Skin of body (tissue), 2 donors: Measurements from ENCODE around the gene P2RX3. TPM values are rescaled to one million over a fixed set of nuclear protein-coding genes. Genes with fewer than 3 reads are reported as not detected.
A peak's percentile ranks its signal among the peaks of the same experiment; 100 is the strongest.
"Not testable (repeated sequence)": the region's sequence is repeated elsewhere in the genome, so short reads cannot be mapped to it uniquely, and the experiment has no call there.

Experiments
- DNase-seq: peaks from one replicate; lab custom pipeline; 2025; lab: John Stamatoyannopoulos, UW
- total RNA-seq: library from RNA; depleted of rRNA; stranded (reverse); fragments of >200 nt; gene quantifications from one replicate; pipeline ENCODE4 v1.2.3, GENCODE V29; 2014

The P2RX3 gene
- total RNA-seq, result 0.30 TPM

GRCh38 chr11:57338142-57338541 lies at the start of gene P2RX3:
P2RX3 (plus strand) TSS chr11:57338352; CDS start chr11:57338551, 199 bp downstream.
- DNase-seq, result peak; percentile 34

GRCh38 chr11:57288771-57289579 lies 49.2 kb upstream of the P2RX3 start:
- no peak for DNase-seq

- no peak for DNase-seq
These were observed 47.9 kb upstream of the P2RX3 start for GRCh38 chr11:57290288-57290687.

GRCh38 chr11:57294225-57295131 lies 43.7 kb upstream of the P2RX3 start:
- no peak for DNase-seq

GRCh38 chr11:57296205-57296604 lies 41.9 kb upstream of the P2RX3 start:
- DNase-seq, result not testable (repeated sequence)

GRCh38 chr11:57297221-57297620 lies 40.9 kb upstream of the P2RX3 start:
- no peak for DNase-seq

- DNase-seq, result no peak
These were observed 38.9 kb upstream of the P2RX3 start for GRCh38 chr11:57299150-57299737.

GRCh38 chr11:57300785-57301184 lies 37.4 kb upstream of the P2RX3 start:
- DNase-seq, result no peak

GRCh38 chr11:57301711-57302423 lies 36.3 kb upstream of the P2RX3 start:
- DNase-seq, result no peak

GRCh38 chr11:57302489-57302888 lies 35.7 kb upstream of the P2RX3 start:
- no peak for DNase-seq

GRCh38 chr11:57303280-57303989 lies 34.7 kb upstream of the P2RX3 start:
- no peak for DNase-seq

GRCh38 chr11:57303990-57304579 lies 34.1 kb upstream of the P2RX3 start:
- DNase-seq, result no peak

GRCh38 chr11:57305523-57305922 lies 32.6 kb upstream of the P2RX3 start:
- no peak for DNase-seq

GRCh38 chr11:57306161-57306876 lies 31.8 kb upstream of the P2RX3 start:
- no peak for DNase-seq

GRCh38 chr11:57306940-57307565 lies 31.1 kb upstream of the P2RX3 start:
- no peak for DNase-seq

- no peak for DNase-seq
These were observed 30.4 kb upstream of the P2RX3 start for GRCh38 chr11:57307666-57308270.

GRCh38 chr11:57308426-57309060 lies 29.6 kb upstream of the P2RX3 start:
- no peak for DNase-seq
